OCI-LY7 (cell line): ENCODE measurements around the gene ATP5MC2. TPM values are rescaled to one million over a fixed set of nuclear protein-coding genes. Genes with fewer than 3 reads are reported as not detected.

Source experiments
- BruUV-seq: library from RNA; stranded (reverse); fragments of 400-500 nt; replicated peaks from 2 replicates; lab custom pipeline; 2021; lab: Mats Ljungman, UMichigan
- CTCF ChIA-PET: fragments of 300-600 bp; sonication (Branson Sonifier 250); formaldehyde crosslinking; loops from one replicate; lab custom pipeline; 2022; ENCODE audit warnings: antibody characterized with exemption; ENCODE audit not compliant: unreplicated experiment; lab: Charles Lee
- POLR2A ChIA-PET: fragments of 300-600 bp; sonication (Branson Sonifier 250); formaldehyde crosslinking; loops from one replicate; lab custom pipeline; 2022; ENCODE audit warnings: antibody characterized with exemption; lab: Charles Lee
- DNase-seq: peaks from one replicate; pipeline ENCODE4 v3.0.0-alpha.2; 2015; ENCODE audit warnings: low spot score
- H2AFZ ChIP-seq: fragments of 200-600 bp; sonication (generic), shearing (Covaris generic); 2 replicates; pipeline ENCODE4 v1.6.1; 2014; ENCODE audit warnings: mild to moderate bottlenecking, antibody characterized with exemption, low read length, moderate library complexity
- H3K27ac ChIP-seq: fragments of 200-600 bp; sonication (generic); 2 replicates; pipeline ENCODE4 v1.5.1; 2014; ENCODE audit warnings: mixed run types, low read depth, mild to moderate bottlenecking, moderate library complexity, low read length, inconsistent platforms; ENCODE audit not compliant: poor library complexity, severe bottlenecking
- H3K36me3 ChIP-seq: fragments of 200-600 bp; sonication (generic); 2 replicates; pipeline ENCODE4 v1.6.1; 2014; ENCODE audit warnings: mild to moderate bottlenecking, antibody characterized with exemption, low read length, moderate library complexity, mixed read lengths; ENCODE audit not compliant: insufficient read depth
- H3K4me1 ChIP-seq: fragments of 200-600 bp; sonication (generic); 2 replicates; pipeline ENCODE4 v1.5.1; 2014; ENCODE audit warnings: mild to moderate bottlenecking, low read length; ENCODE audit not compliant: insufficient read depth, poor library complexity, severe bottlenecking
- H3K4me2 ChIP-seq: fragments of 200-600 bp; sonication (generic); 2 replicates; pipeline ENCODE4 v1.6.1; 2014; ENCODE audit warnings: mild to moderate bottlenecking, low read length
- H3K4me3 ChIP-seq: fragments of 200-600 bp; sonication (generic); 2 replicates; pipeline ENCODE4 v1.5.1; 2014; ENCODE audit warnings: mild to moderate bottlenecking, low read depth, low read length; ENCODE audit not compliant: poor library complexity, severe bottlenecking
- H3K79me2 ChIP-seq: fragments of 200-600 bp; sonication (generic); 2 replicates; pipeline ENCODE4 v1.6.1; 2016; ENCODE audit warnings: low read depth, mild to moderate bottlenecking, low read length, moderate library complexity, mixed read lengths; ENCODE audit not compliant: insufficient read depth
- H3K9me2 ChIP-seq: fragments of 200-600 bp; sonication (generic); 2 replicates; pipeline ENCODE4 v1.6.1; 2016; ENCODE audit warnings: mild to moderate bottlenecking, low read length, mixed read lengths; ENCODE audit not compliant: insufficient read depth
- H3K9me3 ChIP-seq: fragments of 200-600 bp; sonication (generic); 2 replicates; pipeline ENCODE4 v1.6.1; 2014; ENCODE audit warnings: mild to moderate bottlenecking, mixed run types, low read length, mixed read lengths
- H4K20me1 ChIP-seq: fragments of 200-600 bp; sonication (generic); 2 replicates; pipeline ENCODE4 v1.6.1; 2014; ENCODE audit warnings: mild to moderate bottlenecking, antibody characterized with exemption, low read length, moderate library complexity, mixed read lengths; ENCODE audit not compliant: insufficient read depth
- EZH2phosphoT487 ChIP-seq: fragments of 200-600 bp; sonication (generic); IDR thresholded peaks from 2 replicates; pipeline ENCODE4 v1.6.1; 2018; ENCODE audit warnings: low read depth, borderline replicate concordance, mild to moderate bottlenecking, mixed run types, antibody characterized with exemption, low read length, moderate library complexity, mixed read lengths
- intact Hi-C: fragments of 100-400 bp; cut with micrococcal nuclease; formaldehyde crosslinking; loops from one replicate; pipeline ENCODE4 v1.10.0; 2022; ENCODE audit not compliant: unreplicated experiment
- total RNA-seq, 2 experiments: library from RNA; depleted of rRNA in 1 of 2; stranded (reverse); fragments of >200 nt in 1 of 2; shearing (Covaris generic) in 1 of 2; gene quantifications; 2 replicates each; pipeline ENCODE4 v1.2.3, GENCODE V29; 2014 to 2022
- TF ChIP-seq, protein P1 (sequence below): fragments of 200-600 bp; sonication (generic); conservative IDR thresholded peaks from 2 replicates; pipeline ENCODE4 v1.5.1; 2014; ENCODE audit warnings: mild to moderate bottlenecking, antibody characterized with exemption, low read length, moderate library complexity, mixed read lengths

The ATP5MC2 gene
- total RNA-seq, 2 experiments from 2014 or later = 374 to 500 TPM

DNA sequence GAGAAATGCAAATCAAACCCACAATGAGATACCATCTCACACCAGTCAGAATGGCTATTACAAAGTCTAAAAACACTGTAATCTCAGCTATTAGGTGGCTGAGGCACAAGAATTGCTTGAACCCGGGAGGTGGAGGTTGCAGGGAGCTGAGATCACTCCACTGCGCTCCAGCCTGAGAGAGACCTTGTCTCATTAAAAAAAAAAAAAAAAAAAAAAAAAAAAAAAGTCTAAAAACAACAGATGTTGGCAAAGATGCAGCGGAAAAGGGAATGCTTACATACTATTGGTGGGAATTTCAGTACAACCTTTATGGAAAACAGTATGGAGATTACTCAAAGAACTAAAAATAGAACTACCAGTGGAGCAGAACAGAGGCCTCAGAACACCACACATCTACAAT is 30.7 kb downstream of the ATP5MC2 start:
- no peak for DNase-seq
- POLR2A ChIA-PET = interaction anchor here (0.6 to 0.9 kb wide), 3 partner anchors 19 to 203 kb away, joined by 3 to 4 read pairs (median 3); no protein-coding TSS in a partner anchor
- Histone ChIP-seq H3K79me2 (no peaks in the 10 kb centered on the region), H3K36me3 (no peaks in the 10 kb centered on the region), H3K27ac (no peak overlapping the region), H4K20me1 (no peaks in the 10 kb centered on the region), H3K9me3 (no peaks in the 10 kb centered on the region), H3K4me2 (no peak overlapping the region), H3K9me2 (no peaks in the 10 kb centered on the region), H3K4me1 (no peaks in the 10 kb centered on the region), H2AFZ (no peak overlapping the region), H3K4me3 (no peak overlapping the region)
- BruUV-seq = no TSS peak
- TF ChIP-seq, protein P1, sequence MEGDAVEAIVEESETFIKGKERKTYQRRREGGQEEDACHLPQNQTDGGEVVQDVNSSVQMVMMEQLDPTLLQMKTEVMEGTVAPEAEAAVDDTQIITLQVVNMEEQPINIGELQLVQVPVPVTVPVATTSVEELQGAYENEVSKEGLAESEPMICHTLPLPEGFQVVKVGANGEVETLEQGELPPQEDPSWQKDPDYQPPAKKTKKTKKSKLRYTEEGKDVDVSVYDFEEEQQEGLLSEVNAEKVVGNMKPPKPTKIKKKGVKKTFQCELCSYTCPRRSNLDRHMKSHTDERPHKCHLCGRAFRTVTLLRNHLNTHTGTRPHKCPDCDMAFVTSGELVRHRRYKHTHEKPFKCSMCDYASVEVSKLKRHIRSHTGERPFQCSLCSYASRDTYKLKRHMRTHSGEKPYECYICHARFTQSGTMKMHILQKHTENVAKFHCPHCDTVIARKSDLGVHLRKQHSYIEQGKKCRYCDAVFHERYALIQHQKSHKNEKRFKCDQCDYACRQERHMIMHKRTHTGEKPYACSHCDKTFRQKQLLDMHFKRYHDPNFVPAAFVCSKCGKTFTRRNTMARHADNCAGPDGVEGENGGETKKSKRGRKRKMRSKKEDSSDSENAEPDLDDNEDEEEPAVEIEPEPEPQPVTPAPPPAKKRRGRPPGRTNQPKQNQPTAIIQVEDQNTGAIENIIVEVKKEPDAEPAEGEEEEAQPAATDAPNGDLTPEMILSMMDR = no peak
- TF ChIP-seq EZH2phosphoT487 = no peak
- CTCF ChIA-PET = no interaction called here
- intact Hi-C loops = no loop called here

DNA sequence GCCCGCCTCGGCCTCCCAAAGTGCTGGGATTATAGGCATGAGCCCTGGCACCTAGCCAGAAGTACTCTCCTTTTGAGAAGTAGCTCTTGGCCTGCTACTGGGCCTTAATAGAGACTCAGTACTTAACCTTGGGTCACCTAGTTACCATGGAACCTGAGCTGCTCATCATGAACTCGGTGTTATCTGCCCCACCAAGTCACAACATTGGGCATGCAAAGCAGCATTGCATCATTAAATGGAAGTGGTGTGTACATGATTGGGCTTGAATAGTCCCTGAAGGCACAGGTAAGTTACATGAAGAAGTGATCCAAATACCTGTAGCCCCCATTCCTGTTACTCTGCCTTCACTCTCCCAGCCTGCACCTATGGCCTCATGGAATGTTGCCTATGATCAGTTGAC is 31.8 kb downstream of the ATP5MC2 start:
- TF ChIP-seq, protein P1 = no peak
- TF ChIP-seq EZH2phosphoT487 = no peak
- intact Hi-C loops = no loop called here
- Histone ChIP-seq H3K4me3 (no peak overlapping the region), H3K4me1 (no peaks in the 10 kb centered on the region), H3K36me3 (no peaks in the 10 kb centered on the region), H3K9me2 (no peaks in the 10 kb centered on the region), H3K27ac (no peak overlapping the region), H3K4me2 (no peak overlapping the region), H3K9me3 (no peaks in the 10 kb centered on the region), H2AFZ (no peak overlapping the region), H4K20me1 (no peaks in the 10 kb centered on the region), H3K79me2 (no peaks in the 10 kb centered on the region)
- BruUV-seq = no TSS peak
- POLR2A ChIA-PET = no interaction called here
- CTCF ChIA-PET = no interaction called here
- DNase-seq = no peak

GRCh38 chr12:53643232-53643979 is 32.5 kb downstream of the ATP5MC2 start:
- Histone ChIP-seq H3K4me3 (no peak overlapping the region), H2AFZ (no peak overlapping the region), H3K4me2 (no peak overlapping the region), H3K79me2 (no peaks in the 10 kb centered on the region), H3K9me2 (no peaks in the 10 kb centered on the region), H3K27ac (no peak overlapping the region), H4K20me1 (no peaks in the 10 kb centered on the region), H3K4me1 (no peaks in the 10 kb centered on the region), H3K9me3 (no peaks in the 10 kb centered on the region), H3K36me3 (no peaks in the 10 kb centered on the region)
- BruUV-seq = no TSS peak
- intact Hi-C loops = no loop called here
- CTCF ChIA-PET = no interaction called here
- DNase-seq = no peak
- TF ChIP-seq, protein P1 = no peak
- no peak for TF ChIP-seq EZH2phosphoT487
- POLR2A ChIA-PET = no interaction called here
